Esophagus muscularis mucosa (tissue), 4 donors: ENCODE data around the gene UBE2S.

Experiments used
- CTCF ChIP-seq, 3 experiments: fragments of 200-600 bp in 2 of 3; fragments of 450-650 bp in 1 of 3; sonication (generic) in 2 of 3; IDR thresholded peaks; one replicate each; pipeline ENCODE4 v1.5.1; 2017 to 2019; ENCODE audit warnings: antibody characterized with exemption in 3 of 3, mild to moderate bottlenecking in 2 of 3, moderate library complexity in 1 of 3
- EP300 ChIP-seq: sonication (generic); formaldehyde crosslinking; IDR thresholded peaks from one replicate; pipeline ENCODE4 v1.6.1; 2017; ENCODE audit warnings: antibody characterized with exemption
- POLR2A ChIP-seq: fragments of 450-650 bp; IDR thresholded peaks from one replicate; pipeline ENCODE4 v1.6.1; 2017; ENCODE audit warnings: antibody characterized with exemption, moderate library complexity, mild to moderate bottlenecking, low read depth
- POLR2AphosphoS5 ChIP-seq, 2 donors: sonication (generic); formaldehyde crosslinking; IDR thresholded peaks; one replicate each; pipeline ENCODE4 v1.6.1; 2017; ENCODE audit warnings: antibody characterized with exemption in 2 of 2

GRCh38 chr19:55435020-55435419, 27.4 kb upstream of the UBE2S start:
- TF ChIP-seq CTCF (IDR thresholded peaks at IDR 0.05) (no peak), POLR2AphosphoS5 (IDR thresholded peaks at IDR 0.05) (no peak), EP300 (no peak), POLR2A (no peak)
